ENCODE measurements around the gene GP5.

DNA sequence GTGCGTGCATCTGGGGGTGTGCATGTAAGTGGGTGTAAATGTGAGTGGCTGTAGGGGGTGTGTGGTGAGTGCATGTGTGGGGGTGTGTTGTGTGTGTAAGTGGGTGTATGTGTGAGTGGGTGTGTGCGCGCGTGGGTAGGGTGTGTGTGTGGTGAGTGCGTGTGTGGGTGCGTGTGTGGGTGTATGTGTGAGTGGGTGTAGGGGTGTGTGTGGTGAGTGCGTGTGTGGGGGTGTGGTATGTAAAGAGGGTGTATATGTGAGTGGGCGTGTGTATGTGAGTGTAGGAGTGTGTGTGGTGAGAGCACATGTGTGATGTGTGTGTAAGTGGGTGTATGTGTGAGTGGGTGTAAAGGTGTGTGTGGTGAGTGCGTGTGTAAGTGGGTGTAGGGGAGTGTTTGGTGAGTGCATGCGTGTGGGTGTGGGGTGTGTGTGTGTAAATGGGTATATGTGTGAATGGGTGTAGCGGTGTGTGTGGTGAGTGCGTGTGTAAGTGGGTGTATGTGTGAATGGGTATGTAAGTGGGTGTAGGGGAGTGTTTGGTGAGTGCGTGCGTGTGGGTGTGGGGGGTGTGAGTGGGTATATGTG, 47.0 kb downstream of the GP5 start:
- TF ChIP-seq, protein P1, sequence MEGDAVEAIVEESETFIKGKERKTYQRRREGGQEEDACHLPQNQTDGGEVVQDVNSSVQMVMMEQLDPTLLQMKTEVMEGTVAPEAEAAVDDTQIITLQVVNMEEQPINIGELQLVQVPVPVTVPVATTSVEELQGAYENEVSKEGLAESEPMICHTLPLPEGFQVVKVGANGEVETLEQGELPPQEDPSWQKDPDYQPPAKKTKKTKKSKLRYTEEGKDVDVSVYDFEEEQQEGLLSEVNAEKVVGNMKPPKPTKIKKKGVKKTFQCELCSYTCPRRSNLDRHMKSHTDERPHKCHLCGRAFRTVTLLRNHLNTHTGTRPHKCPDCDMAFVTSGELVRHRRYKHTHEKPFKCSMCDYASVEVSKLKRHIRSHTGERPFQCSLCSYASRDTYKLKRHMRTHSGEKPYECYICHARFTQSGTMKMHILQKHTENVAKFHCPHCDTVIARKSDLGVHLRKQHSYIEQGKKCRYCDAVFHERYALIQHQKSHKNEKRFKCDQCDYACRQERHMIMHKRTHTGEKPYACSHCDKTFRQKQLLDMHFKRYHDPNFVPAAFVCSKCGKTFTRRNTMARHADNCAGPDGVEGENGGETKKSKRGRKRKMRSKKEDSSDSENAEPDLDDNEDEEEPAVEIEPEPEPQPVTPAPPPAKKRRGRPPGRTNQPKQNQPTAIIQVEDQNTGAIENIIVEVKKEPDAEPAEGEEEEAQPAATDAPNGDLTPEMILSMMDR (IDR thresholded peaks at IDR 0.05; ENCODE audit: low read depth, low read length, missing input control) = no peak
- TF ChIP-seq, protein P2, sequence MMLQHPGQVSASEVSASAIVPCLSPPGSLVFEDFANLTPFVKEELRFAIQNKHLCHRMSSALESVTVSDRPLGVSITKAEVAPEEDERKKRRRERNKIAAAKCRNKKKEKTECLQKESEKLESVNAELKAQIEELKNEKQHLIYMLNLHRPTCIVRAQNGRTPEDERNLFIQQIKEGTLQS (IDR thresholded peaks at IDR 0.05) = no peak
- no peak for TF ChIP-seq GABPA (IDR thresholded peaks at IDR 0.05 in 1 of 2, conservative IDR thresholded peaks at IDR 0.05 in 1 of 2)
- TF ChIP-seq RXRA (IDR thresholded peaks at IDR 0.05) = no peak
- TF ChIP-seq TAF1 (conservative IDR thresholded peaks at IDR 0.05) = no peak
- TF ChIP-seq RAD21 (IDR thresholded peaks at IDR 0.05) = no peak
- TF ChIP-seq, protein P3, sequence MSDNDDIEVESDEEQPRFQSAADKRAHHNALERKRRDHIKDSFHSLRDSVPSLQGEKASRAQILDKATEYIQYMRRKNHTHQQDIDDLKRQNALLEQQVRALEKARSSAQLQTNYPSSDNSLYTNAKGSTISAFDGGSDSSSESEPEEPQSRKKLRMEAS (IDR thresholded peaks at IDR 0.05) = no peak
- TF ChIP-seq, protein P4, sequence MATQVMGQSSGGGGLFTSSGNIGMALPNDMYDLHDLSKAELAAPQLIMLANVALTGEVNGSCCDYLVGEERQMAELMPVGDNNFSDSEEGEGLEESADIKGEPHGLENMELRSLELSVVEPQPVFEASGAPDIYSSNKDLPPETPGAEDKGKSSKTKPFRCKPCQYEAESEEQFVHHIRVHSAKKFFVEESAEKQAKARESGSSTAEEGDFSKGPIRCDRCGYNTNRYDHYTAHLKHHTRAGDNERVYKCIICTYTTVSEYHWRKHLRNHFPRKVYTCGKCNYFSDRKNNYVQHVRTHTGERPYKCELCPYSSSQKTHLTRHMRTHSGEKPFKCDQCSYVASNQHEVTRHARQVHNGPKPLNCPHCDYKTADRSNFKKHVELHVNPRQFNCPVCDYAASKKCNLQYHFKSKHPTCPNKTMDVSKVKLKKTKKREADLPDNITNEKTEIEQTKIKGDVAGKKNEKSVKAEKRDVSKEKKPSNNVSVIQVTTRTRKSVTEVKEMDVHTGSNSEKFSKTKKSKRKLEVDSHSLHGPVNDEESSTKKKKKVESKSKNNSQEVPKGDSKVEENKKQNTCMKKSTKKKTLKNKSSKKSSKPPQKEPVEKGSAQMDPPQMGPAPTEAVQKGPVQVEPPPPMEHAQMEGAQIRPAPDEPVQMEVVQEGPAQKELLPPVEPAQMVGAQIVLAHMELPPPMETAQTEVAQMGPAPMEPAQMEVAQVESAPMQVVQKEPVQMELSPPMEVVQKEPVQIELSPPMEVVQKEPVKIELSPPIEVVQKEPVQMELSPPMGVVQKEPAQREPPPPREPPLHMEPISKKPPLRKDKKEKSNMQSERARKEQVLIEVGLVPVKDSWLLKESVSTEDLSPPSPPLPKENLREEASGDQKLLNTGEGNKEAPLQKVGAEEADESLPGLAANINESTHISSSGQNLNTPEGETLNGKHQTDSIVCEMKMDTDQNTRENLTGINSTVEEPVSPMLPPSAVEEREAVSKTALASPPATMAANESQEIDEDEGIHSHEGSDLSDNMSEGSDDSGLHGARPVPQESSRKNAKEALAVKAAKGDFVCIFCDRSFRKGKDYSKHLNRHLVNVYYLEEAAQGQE (IDR thresholded peaks at IDR 0.05) = no peak
- TF ChIP-seq YY1 (IDR thresholded peaks at IDR 0.05) = no peak
- no peak for TF ChIP-seq SP1 (IDR thresholded peaks at IDR 0.05)
- no peak for TF ChIP-seq EGR1 (IDR thresholded peaks at IDR 0.05; ENCODE audit: low read depth in 2 of 2)
- TF ChIP-seq, protein P5, sequence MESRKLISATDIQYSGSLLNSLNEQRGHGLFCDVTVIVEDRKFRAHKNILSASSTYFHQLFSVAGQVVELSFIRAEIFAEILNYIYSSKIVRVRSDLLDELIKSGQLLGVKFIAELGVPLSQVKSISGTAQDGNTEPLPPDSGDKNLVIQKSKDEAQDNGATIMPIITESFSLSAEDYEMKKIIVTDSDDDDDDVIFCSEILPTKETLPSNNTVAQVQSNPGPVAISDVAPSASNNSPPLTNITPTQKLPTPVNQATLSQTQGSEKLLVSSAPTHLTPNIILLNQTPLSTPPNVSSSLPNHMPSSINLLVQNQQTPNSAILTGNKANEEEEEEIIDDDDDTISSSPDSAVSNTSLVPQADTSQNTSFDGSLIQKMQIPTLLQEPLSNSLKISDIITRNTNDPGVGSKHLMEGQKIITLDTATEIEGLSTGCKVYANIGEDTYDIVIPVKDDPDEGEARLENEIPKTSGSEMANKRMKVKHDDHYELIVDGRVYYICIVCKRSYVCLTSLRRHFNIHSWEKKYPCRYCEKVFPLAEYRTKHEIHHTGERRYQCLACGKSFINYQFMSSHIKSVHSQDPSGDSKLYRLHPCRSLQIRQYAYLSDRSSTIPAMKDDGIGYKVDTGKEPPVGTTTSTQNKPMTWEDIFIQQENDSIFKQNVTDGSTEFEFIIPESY (IDR thresholded peaks at IDR 0.05) = no peak
- TF ChIP-seq HNF4A (conservative IDR thresholded peaks at IDR 0.05) = no peak
- no peak for TF ChIP-seq FOXA2 (IDR thresholded peaks at IDR 0.05)

Data from liver (tissue), 3 donors.